Subcutaneous adipose tissue (tissue), 4 donors: ENCODE data around the gene AGMO. TPM values are rescaled to one million over a fixed set of nuclear protein-coding genes. Genes with fewer than 3 reads are reported as not detected.

Source experiments
- CTCF ChIP-seq: fragments of 450-650 bp; IDR thresholded peaks from one replicate; pipeline ENCODE4 v1.5.1; 2016; ENCODE audit warnings: low read depth, mild to moderate bottlenecking, control low read depth, antibody characterized with exemption, moderate library complexity
- total RNA-seq, 4 donors: library from RNA; depleted of rRNA; stranded (reverse); fragments of >200 nt; gene quantifications; one replicate each; pipeline ENCODE4 v1.1.0, GENCODE V29; 2016

The AGMO gene
- total RNA-seq, 4 donors from 2014 or later, result 2.4 to 28.6 (median 10.2) TPM

- TF ChIP-seq CTCF, result no peak
These were observed 309.6 kb downstream of the AGMO start for GRCh38 chr7:15252181-15252580.

GRCh38 chr7:15248514-15248913, 313.3 kb downstream of the AGMO start:
- no peak for TF ChIP-seq CTCF

- TF ChIP-seq CTCF, result no peak
These were observed 316.0 kb downstream of the AGMO start for GRCh38 chr7:15245831-15246230.

GRCh38 chr7:15239801-15240200, 322.0 kb downstream of the AGMO start:
- TF ChIP-seq CTCF, result no peak

- TF ChIP-seq CTCF, result no peak
These were observed 324.9 kb downstream of the AGMO start for GRCh38 chr7:15236952-15237351.

- TF ChIP-seq CTCF, result no peak
These were observed 327.4 kb downstream of the AGMO start for GRCh38 chr7:15234431-15234830.

GRCh38 chr7:15228831-15229230, 333.0 kb downstream of the AGMO start:
- no peak for TF ChIP-seq CTCF
